Hematopoietic multipotent progenitor cell treated with erythropoietin and hydrocortisone succinate and interleukin-3 and kit ligand, for 6 days (in vitro differentiated cells): Measurements from ENCODE around the gene MAP4K3.
A peak's percentile ranks its signal among the peaks of the same experiment; 100 is the strongest.
"Not testable (repeated sequence)": the region's sequence is repeated elsewhere in the genome, so short reads cannot be mapped to it uniquely, and the experiment has no call there.

Experiments
- DNase-seq: peaks from one replicate; pipeline ENCODE4 v3.0.0-alpha.2; 2015

The MAP4K3 gene

GRCh38 chr2:39300044-39300978 is 136.8 kb downstream of the MAP4K3 start:
- DNase-seq = no peak

GRCh38 chr2:39290433-39290832 is 146.7 kb downstream of the MAP4K3 start:
- DNase-seq = no peak

- no peak for DNase-seq
These were observed 147.5 kb downstream of the MAP4K3 start for GRCh38 chr2:39289609-39290008.

GRCh38 chr2:39283561-39283960 is 153.5 kb downstream of the MAP4K3 start:
- no peak for DNase-seq

- no peak for DNase-seq
These were observed 155.7 kb downstream of the MAP4K3 start for GRCh38 chr2:39281391-39281790.

- no peak for DNase-seq
These were observed 162.1 kb downstream of the MAP4K3 start for GRCh38 chr2:39275016-39275415.

GRCh38 chr2:39269941-39270340 is 167.1 kb downstream of the MAP4K3 start:
- no peak for DNase-seq

GRCh38 chr2:39266916-39267434 is 170.1 kb downstream of the MAP4K3 start:
- no peak for DNase-seq

- no peak for DNase-seq
These were observed 170.8 kb downstream of the MAP4K3 start for GRCh38 chr2:39266139-39266805.

- DNase-seq = no peak
These were observed 171.8 kb downstream of the MAP4K3 start for GRCh38 chr2:39265315-39265714.

GRCh38 chr2:39264733-39265132 is 172.4 kb downstream of the MAP4K3 start:
- DNase-seq = no peak

- DNase-seq = no peak
These were observed 177.0 kb downstream of the MAP4K3 start for GRCh38 chr2:39260087-39260486.

GRCh38 chr2:39256040-39256439 is 181.0 kb downstream of the MAP4K3 start:
- DNase-seq = no peak

GRCh38 chr2:39252888-39253518 is 184.1 kb downstream of the MAP4K3 start:
- no peak for DNase-seq

GRCh38 chr2:39247512-39248043 is 189.5 kb downstream of the MAP4K3 start:
- no peak for DNase-seq

- no peak for DNase-seq
These were observed 190.6 kb downstream of the MAP4K3 start for GRCh38 chr2:39246382-39246980.

- DNase-seq = peak; percentile 32
These were observed 192.0 kb downstream of the MAP4K3 start for GRCh38 chr2:39244963-39245625.

- not testable (repeated sequence) for DNase-seq
These were observed 192.7 kb downstream of the MAP4K3 start for GRCh38 chr2:39244241-39244862.

GRCh38 chr2:39243469-39244123 is 193.5 kb downstream of the MAP4K3 start, which contains the start of gene CDKL4:
Gene CDKL4, minus strand, starts transcription at chr2:39243970.
- no peak for DNase-seq

GRCh38 chr2:39241588-39241987 is 195.5 kb downstream of the MAP4K3 start:
- DNase-seq = no peak

GRCh38 chr2:39240758-39241157 is 196.3 kb downstream of the MAP4K3 start:
- DNase-seq = no peak
